COR-L47 (cell line): ENCODE data around the gene A2ML1.
"Not testable (repeated sequence)": the region's sequence is repeated elsewhere in the genome, so short reads cannot be mapped to it uniquely, and the experiment has no call there.

ENCODE experiments used
- DNase-seq: peaks from one replicate; lab custom pipeline; 2025; lab: John Stamatoyannopoulos, UW

A2ML1 gene

GRCh38 chr12:8822298-8822697 is at the start of gene A2ML1:
Gene A2ML1, plus strand, starts transcription at chr12:8822621. Its CDS starts 31 bp downstream, at chr12:8822652.
- DNase-seq: no peak

- no peak for DNase-seq
Observed at GRCh38 chr12:8773461-8773860, 49.0 kb upstream of the A2ML1 start.

DNA sequence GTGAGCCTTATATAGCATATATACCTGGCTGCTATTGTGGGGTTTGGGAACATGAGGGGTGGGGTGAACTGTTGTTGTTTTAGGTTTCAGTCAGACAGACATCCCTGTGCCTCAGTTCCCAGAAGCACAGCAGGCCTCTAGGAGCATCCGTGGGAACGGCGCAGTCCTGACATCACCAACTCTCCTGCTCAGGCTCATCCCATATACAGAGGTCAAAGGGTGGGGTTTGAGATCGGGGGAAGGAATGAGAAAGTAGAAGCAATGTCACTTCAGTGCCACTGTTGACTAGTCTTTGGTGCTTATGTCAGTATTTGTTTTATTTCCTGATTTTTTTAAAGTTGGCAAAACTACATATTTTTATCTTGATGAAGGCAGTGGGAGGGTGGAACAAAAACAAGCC is 43.1 kb upstream of the A2ML1 start:
- DNase-seq: no peak

DNA sequence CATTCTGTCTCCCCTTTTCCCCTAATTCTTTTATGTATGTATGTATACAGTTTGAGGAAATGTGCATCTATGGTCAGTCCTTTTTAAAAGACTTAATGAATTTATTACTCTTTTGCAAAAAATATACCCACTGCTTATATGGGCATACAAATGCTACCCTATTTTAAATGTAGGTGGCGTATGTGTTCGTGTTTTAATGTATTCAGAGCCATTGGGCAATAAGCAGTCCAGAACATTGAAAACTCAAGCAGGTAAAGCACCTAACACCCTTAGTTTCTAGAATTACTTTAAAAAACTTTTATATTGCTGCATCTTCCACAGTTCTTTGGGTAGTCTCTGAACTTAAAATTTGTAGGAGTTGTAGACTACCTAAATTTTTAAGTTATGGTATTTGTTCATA is 42.6 kb upstream of the A2ML1 start:
- no peak for DNase-seq

GRCh38 chr12:8780389-8780788 is 42.0 kb upstream of the A2ML1 start:
- no peak for DNase-seq

DNA sequence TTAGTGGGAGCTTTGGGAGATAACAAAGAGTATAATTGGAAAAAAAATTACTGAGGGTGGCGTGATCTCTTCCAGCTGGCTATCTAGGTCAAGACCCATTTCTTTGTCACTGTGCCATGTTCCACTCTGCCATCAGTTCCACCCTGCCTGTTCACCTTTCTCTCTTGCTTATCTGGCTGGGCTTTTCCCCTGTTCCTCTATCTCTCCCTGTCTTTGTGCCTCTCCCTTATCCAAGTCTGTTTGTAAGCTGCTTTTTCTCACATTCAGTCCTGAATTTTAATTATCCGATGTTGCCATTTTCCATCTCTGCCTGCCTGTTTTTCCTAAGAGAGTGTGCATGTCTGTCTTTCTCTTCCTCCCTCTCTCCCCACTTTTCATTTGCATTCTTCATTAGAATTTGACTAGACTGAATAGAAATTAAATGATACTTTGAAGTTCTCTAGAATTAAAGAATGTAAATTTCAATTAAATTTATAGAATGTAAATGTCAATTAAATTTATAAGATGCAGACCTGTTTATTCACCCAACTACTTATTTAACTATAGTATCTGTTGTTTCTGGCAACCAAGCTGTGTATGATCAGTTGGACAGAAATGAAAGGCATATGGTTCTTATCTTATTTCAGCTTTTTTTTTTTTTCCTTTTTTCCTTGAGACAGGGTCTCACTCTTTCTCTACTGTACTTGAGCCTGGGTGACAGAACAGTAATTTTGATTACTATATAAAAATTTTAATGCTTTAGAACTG is 40.9 kb upstream of the A2ML1 start:
- no peak for DNase-seq

GRCh38 chr12:8784290-8784888 is 38.0 kb upstream of the A2ML1 start:
- DNase-seq: no peak

DNA sequence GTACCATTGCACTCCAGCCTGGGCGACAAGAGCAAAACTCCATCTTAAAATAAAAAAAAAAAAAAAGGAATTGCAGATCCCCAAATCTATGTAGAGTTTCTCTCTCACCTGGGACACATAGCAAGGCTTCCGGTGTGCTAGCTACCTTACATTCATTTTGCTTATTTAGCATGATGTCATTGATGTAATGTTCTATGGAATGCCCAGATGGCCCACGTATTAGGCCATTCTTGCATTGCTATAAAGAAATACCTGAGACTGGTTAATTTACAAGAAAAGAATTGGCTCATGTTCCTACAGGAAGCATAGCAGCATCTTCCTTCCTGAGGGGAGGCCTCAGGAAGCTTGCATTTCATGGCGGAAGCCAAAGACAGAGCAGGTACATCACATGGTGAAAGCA is 36.9 kb upstream of the A2ML1 start:
- no peak for DNase-seq

DNA sequence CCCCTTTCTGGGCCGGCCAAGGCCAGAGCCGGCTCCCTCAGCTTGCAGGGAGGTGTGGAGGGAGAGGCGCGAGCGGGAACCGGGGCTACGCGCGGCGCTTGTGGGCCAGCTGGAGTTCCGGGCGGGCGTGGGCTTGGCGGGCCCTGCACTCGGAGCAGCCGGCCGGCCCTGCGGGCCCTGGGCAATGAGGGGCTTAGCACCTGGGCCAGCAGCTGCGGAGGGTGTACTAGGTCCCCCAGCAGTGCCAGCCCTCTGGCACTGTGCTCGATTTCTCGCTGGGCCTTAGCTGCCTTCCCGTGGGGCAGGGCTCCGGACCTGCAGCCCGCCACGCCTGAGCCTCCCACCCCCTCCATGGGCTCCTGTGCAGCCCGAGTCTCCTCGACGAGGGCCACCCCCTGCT is 35.2 kb upstream of the A2ML1 start:
- not testable (repeated sequence) for DNase-seq

GRCh38 chr12:8788706-8789105 is 33.7 kb upstream of the A2ML1 start:
- not testable (repeated sequence) for DNase-seq

- not testable (repeated sequence) for DNase-seq
Observed at GRCh38 chr12:8789341-8790013, 32.9 kb upstream of the A2ML1 start.

GRCh38 chr12:8793226-8793625 is 29.2 kb upstream of the A2ML1 start:
- DNase-seq: not testable (repeated sequence)

- DNase-seq: not testable (repeated sequence)
Observed at GRCh38 chr12:8794611-8795010, 27.8 kb upstream of the A2ML1 start.

GRCh38 chr12:8796831-8797626 is 25.4 kb upstream of the A2ML1 start:
- DNase-seq: no peak

- not testable (repeated sequence) for DNase-seq
Observed at GRCh38 chr12:8801213-8801612, 21.2 kb upstream of the A2ML1 start.

- DNase-seq: not testable (repeated sequence)
Observed at GRCh38 chr12:8804833-8805232, 17.6 kb upstream of the A2ML1 start.

- DNase-seq: not testable (repeated sequence)
Observed at GRCh38 chr12:8805487-8805886, 16.9 kb upstream of the A2ML1 start.

GRCh38 chr12:8807084-8807483 is 15.3 kb upstream of the A2ML1 start:
- DNase-seq: not testable (repeated sequence)

GRCh38 chr12:8810112-8810511 is 12.3 kb upstream of the A2ML1 start:
- DNase-seq: not testable (repeated sequence)

- DNase-seq: no peak
Observed at GRCh38 chr12:8813572-8814357, 8.7 kb upstream of the A2ML1 start.

DNA sequence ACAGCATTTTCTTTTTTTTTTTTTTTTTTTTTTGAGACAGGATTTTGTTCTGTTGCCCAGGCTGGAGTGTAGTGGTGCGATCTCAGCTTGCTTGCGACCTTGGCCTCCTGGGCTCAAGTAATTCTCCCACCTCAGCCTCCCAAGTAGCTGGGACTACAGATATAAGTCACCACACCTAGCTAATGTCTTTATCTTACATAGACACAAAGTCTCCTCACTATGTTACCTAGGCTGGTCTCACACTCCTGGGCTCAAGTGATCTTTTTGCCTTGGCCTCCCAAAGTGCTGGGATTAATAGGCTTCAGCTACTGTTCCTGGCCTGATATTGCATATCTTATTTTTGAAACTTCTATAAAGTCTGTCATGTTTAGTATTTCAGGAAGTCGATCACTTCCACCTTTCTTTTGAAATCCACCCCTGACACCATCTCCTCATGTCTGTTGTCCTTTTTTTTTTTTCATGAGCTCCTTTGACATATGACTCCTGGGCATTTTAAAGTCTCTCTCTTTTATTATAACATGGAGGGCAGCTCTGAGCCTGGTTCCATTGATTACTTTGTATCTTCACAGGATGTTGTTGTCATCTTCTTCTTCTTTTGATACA is 5.9 kb upstream of the A2ML1 start:
- no peak for DNase-seq
